ENCODE measurements around the gene CYP8B1. TPM values are rescaled to one million over a fixed set of nuclear protein-coding genes. Genes with fewer than 3 reads are reported as not detected.
A peak's percentile ranks its signal among the peaks of the same experiment; 100 is the strongest.

Gene CYP8B1
- total RNA-seq, 1 donor, result not detected

DNA sequence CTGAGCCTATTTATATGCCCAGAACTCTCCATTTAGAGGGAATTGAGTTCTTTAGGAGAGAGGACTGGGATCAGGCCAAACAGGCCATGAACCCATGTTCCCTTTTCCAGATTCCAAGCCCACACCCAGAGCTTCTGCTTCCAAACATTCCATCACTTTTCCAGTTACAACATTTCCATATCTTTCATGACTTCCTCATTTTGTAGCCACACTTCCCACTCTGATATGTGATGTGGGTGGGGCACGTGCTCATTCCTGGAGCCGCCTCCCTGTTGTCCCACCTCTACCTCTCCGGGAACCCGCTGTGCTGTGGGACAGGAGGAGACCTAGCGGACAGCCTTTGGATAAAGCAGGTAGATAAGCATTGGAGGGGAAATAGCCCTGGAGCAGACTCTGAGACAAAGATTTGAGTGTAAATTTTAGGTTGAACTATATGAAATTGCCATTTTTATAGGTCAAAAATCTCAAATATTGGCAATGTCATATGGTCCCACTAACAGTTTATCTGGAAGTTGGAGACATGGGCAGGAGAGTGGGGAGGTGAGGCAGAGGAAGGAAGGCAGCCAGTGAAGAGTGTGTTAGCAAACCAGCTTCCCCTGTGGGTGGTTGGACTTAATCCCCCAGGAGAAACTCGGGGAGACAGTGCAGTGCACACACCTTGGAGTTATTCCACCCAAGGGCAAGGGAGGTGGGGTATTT lies 31.8 kb downstream of the CYP8B1 start:
- H3K27ac ChIP-seq (ENCODE audit: low read depth, low read length), result no peak overlapping the region
- H3K9me3 ChIP-seq (ENCODE audit: low read depth, low read length), result no peaks in the 10 kb centered on the region
- no peak overlapping the region for H3K4me3 ChIP-seq (ENCODE audit: insufficient read depth, low read length)
- peaks cover 12% of the 10 kb centered on the region for H3K27me3 ChIP-seq (ENCODE audit: insufficient read depth, low read length)
- no peaks in the 10 kb centered on the region for H3K4me1 ChIP-seq (ENCODE audit: insufficient read depth, low read length)
- no peak overlapping the region for H3K4me2 ChIP-seq (ENCODE audit: insufficient read depth, low read length)
- TF ChIP-seq, protein P1, sequence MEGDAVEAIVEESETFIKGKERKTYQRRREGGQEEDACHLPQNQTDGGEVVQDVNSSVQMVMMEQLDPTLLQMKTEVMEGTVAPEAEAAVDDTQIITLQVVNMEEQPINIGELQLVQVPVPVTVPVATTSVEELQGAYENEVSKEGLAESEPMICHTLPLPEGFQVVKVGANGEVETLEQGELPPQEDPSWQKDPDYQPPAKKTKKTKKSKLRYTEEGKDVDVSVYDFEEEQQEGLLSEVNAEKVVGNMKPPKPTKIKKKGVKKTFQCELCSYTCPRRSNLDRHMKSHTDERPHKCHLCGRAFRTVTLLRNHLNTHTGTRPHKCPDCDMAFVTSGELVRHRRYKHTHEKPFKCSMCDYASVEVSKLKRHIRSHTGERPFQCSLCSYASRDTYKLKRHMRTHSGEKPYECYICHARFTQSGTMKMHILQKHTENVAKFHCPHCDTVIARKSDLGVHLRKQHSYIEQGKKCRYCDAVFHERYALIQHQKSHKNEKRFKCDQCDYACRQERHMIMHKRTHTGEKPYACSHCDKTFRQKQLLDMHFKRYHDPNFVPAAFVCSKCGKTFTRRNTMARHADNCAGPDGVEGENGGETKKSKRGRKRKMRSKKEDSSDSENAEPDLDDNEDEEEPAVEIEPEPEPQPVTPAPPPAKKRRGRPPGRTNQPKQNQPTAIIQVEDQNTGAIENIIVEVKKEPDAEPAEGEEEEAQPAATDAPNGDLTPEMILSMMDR (IDR thresholded peaks at IDR 0.05; ENCODE audit: extremely low read depth, low read depth, low read length), result no peak
- H2AFZ ChIP-seq (ENCODE audit: low read length), result no peak overlapping the region
- no peaks in the 10 kb centered on the region for H3K79me2 ChIP-seq (ENCODE audit: insufficient read depth, low read length)
- no peaks in the 10 kb centered on the region for H4K20me1 ChIP-seq (ENCODE audit: insufficient read depth, low read length)
- peak; percentile 52 for DNase-seq (ENCODE audit: insufficient read length, low spot score, missing footprints)
- no peaks in the 10 kb centered on the region for H3K36me3 ChIP-seq (ENCODE audit: insufficient read depth, low read length)

DNA sequence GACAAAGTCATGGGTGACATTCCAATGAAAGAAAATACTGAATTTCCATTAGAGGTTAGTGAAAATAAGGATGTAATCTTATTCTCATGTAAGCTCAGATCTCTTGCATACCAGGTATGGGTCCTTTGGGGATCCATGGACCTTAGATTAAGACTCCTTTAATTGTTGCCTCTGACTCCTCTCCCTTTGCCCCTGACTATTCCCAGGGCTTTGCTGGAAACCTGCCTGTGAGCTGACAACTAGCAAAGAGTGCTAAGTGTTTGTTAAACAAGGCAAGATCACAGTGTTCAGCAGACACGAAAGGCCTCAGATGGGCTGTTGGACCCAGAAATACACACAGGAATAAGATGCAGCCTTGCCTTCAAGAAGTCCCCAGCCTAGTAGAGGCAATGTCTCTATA lies 34.3 kb downstream of the CYP8B1 start:
- Histone ChIP-seq H3K27me3 (ENCODE audit: insufficient read depth, low read length) (peaks cover 15% of the 10 kb centered on the region), H3K4me2 (ENCODE audit: insufficient read depth, low read length) (no peak overlapping the region), H2AFZ (ENCODE audit: low read length) (no peak overlapping the region), H3K9me3 (ENCODE audit: low read depth, low read length) (no peaks in the 10 kb centered on the region), H3K36me3 (ENCODE audit: insufficient read depth, low read length) (no peaks in the 10 kb centered on the region), H3K79me2 (ENCODE audit: insufficient read depth, low read length) (no peaks in the 10 kb centered on the region), H4K20me1 (ENCODE audit: insufficient read depth, low read length) (no peaks in the 10 kb centered on the region), H3K4me1 (ENCODE audit: insufficient read depth, low read length) (no peaks in the 10 kb centered on the region), H3K27ac (ENCODE audit: low read depth, low read length) (no peak overlapping the region), H3K4me3 (ENCODE audit: insufficient read depth, low read length) (no peak overlapping the region)
- TF ChIP-seq, protein P1 (IDR thresholded peaks at IDR 0.05; ENCODE audit: extremely low read depth, low read depth, low read length), result no peak
- DNase-seq (ENCODE audit: insufficient read length, low spot score, missing footprints), result no peak

DNA sequence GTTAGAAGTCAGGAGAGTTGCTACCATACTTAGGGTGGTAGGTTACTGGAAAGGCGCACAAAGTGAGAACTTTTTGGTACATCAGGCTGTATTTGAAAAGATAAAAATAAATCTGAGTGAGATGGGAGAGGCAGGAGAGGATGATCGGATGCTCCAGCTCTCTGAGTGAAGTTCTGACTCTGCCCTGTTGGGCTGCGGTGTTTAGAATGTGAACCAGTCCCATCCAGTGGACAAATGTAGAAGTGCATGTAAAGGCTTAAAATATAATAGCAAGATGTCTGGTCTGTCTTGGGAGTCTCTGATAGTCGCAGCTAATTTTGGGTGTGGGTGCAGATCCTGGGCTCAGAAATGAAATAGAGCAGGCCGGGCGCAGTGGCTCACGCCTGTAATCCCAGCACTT lies 36.1 kb downstream of the CYP8B1 start:
- TF ChIP-seq, protein P1 (IDR thresholded peaks at IDR 0.05; ENCODE audit: extremely low read depth, low read depth, low read length), result peak; percentile 68
- Histone ChIP-seq H3K4me1 (ENCODE audit: insufficient read depth, low read length) (no peaks in the 10 kb centered on the region), H3K4me3 (ENCODE audit: insufficient read depth, low read length) (peak overlapping the region; percentile 51), H3K27me3 (ENCODE audit: insufficient read depth, low read length) (peaks cover 8% of the 10 kb centered on the region), H3K4me2 (ENCODE audit: insufficient read depth, low read length) (peak overlapping the region; percentile 73), H3K27ac (ENCODE audit: low read depth, low read length) (no peak overlapping the region), H3K36me3 (ENCODE audit: insufficient read depth, low read length) (no peaks in the 10 kb centered on the region), H2AFZ (ENCODE audit: low read length) (peak overlapping the region; percentile 75), H3K79me2 (ENCODE audit: insufficient read depth, low read length) (no peaks in the 10 kb centered on the region), H4K20me1 (ENCODE audit: insufficient read depth, low read length) (no peaks in the 10 kb centered on the region), H3K9me3 (ENCODE audit: low read depth, low read length) (no peaks in the 10 kb centered on the region)
- peak; percentile 80 for DNase-seq (ENCODE audit: insufficient read length, low spot score, missing footprints)

DNA sequence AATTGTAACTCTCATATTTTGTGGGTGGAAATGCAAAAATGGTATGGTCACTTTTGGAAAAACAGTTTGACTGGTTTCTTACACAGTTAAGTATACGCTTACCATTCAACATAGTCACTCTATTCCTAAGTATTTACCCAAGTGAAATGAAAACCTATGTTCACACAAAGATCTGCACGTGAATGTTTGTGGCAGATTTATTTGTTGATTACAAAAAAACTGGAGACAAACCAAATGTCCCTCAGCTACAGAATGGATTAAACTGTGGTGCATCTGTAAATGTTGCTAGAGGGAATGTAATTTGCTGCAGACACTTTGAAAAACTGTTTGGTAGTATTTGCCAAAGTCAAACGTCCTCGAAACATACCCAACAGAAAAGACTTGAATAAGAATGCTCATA lies 37.1 kb downstream of the CYP8B1 start:
- TF ChIP-seq, protein P1 (IDR thresholded peaks at IDR 0.05; ENCODE audit: extremely low read depth, low read depth, low read length), result no peak
- no peak for DNase-seq (ENCODE audit: insufficient read length, low spot score, missing footprints)
- no peak overlapping the region for H2AFZ ChIP-seq (ENCODE audit: low read length)

More for the DNA sequence above, 37.1 kb downstream of the CYP8B1 start:
- Histone ChIP-seq H4K20me1 (ENCODE audit: insufficient read depth, low read length) (no peaks in the 10 kb centered on the region), H3K79me2 (ENCODE audit: insufficient read depth, low read length) (no peaks in the 10 kb centered on the region), H3K4me3 (ENCODE audit: insufficient read depth, low read length) (no peak overlapping the region), H3K9me3 (ENCODE audit: low read depth, low read length) (no peaks in the 10 kb centered on the region), H3K36me3 (ENCODE audit: insufficient read depth, low read length) (no peaks in the 10 kb centered on the region), H3K4me1 (ENCODE audit: insufficient read depth, low read length) (no peaks in the 10 kb centered on the region), H3K4me2 (ENCODE audit: insufficient read depth, low read length) (no peak overlapping the region), H3K27me3 (ENCODE audit: insufficient read depth, low read length) (peaks cover 6% of the 10 kb centered on the region), H3K27ac (ENCODE audit: low read depth, low read length) (no peak overlapping the region)
